HG03571 (cell line): ENCODE results near the gene FNDC10.
A peak's percentile ranks its signal among the peaks of the same experiment; 100 is the strongest.
"Not testable (repeated sequence)": the region's sequence is repeated elsewhere in the genome, so short reads cannot be mapped to it uniquely, and the experiment has no call there.

Source experiments
- ATAC-seq: cut with Tn5 transposase; IDR thresholded peaks from one replicate; pipeline ENCODE4 v1.9.1; 2021; ENCODE audit not compliant: unreplicated experiment

The FNDC10 gene

GRCh38 chr1:1599935-1600860 is at the start of gene FNDC10:
TSS of gene FNDC10 (minus strand) at chr1:1600135. CDS start at chr1:1600015, 120 bp downstream.
- ATAC-seq, result no peak

- not testable (repeated sequence) for ATAC-seq
These were observed 48.3 kb upstream of the FNDC10 start for GRCh38 chr1:1648265-1648664.

- not testable (repeated sequence) for ATAC-seq
These were observed 47.8 kb upstream of the FNDC10 start for GRCh38 chr1:1647567-1648241.

- ATAC-seq, result not testable (repeated sequence)
These were observed 46.4 kb upstream of the FNDC10 start for GRCh38 chr1:1646326-1646725.

- not testable (repeated sequence) for ATAC-seq
These were observed 41.0 kb upstream of the FNDC10 start for GRCh38 chr1:1640711-1641461.

GRCh38 chr1:1640081-1640480 is 40.1 kb upstream of the FNDC10 start:
- not testable (repeated sequence) for ATAC-seq

GRCh38 chr1:1639368-1639767 is 39.4 kb upstream of the FNDC10 start:
- ATAC-seq, result not testable (repeated sequence)

- not testable (repeated sequence) for ATAC-seq
These were observed 38.6 kb upstream of the FNDC10 start for GRCh38 chr1:1638528-1638927.

GRCh38 chr1:1637479-1637875 is 37.5 kb upstream of the FNDC10 start:
- not testable (repeated sequence) for ATAC-seq

- ATAC-seq, result not testable (repeated sequence)
These were observed 36.9 kb upstream of the FNDC10 start for GRCh38 chr1:1636621-1637478.

- ATAC-seq, result not testable (repeated sequence)
These were observed 34.7 kb upstream of the FNDC10 start for GRCh38 chr1:1634613-1635012.

- ATAC-seq, result not testable (repeated sequence)
These were observed 33.5 kb upstream of the FNDC10 start for GRCh38 chr1:1633409-1633808.

GRCh38 chr1:1631782-1632420 is 32.0 kb upstream of the FNDC10 start, which contains the start of gene MMP23B:
TSS of gene MMP23B (plus strand) at chr1:1632173. CDS start at chr1:1632219, 46 bp downstream.
- no peak for ATAC-seq

GRCh38 chr1:1630965-1631781 is 31.2 kb upstream of the FNDC10 start:
- no peak for ATAC-seq

GRCh38 chr1:1630191-1630964 is 30.4 kb upstream of the FNDC10 start:
- peak; percentile 64 for ATAC-seq

- no peak for ATAC-seq
These were observed 29.7 kb upstream of the FNDC10 start for GRCh38 chr1:1629430-1630190.

- no peak for ATAC-seq
These were observed 29.0 kb upstream of the FNDC10 start for GRCh38 chr1:1628754-1629429.
